ENCODE results near the gene ISG20. TPM values are rescaled to one million over a fixed set of nuclear protein-coding genes. Genes with fewer than 3 reads are reported as not detected.

Gene ISG20
- polyA plus RNA-seq (2013, experiment 1 of 2): 1.2 TPM
- polyA plus RNA-seq (2013, experiment 2 of 2): 2.4 TPM

DNA sequence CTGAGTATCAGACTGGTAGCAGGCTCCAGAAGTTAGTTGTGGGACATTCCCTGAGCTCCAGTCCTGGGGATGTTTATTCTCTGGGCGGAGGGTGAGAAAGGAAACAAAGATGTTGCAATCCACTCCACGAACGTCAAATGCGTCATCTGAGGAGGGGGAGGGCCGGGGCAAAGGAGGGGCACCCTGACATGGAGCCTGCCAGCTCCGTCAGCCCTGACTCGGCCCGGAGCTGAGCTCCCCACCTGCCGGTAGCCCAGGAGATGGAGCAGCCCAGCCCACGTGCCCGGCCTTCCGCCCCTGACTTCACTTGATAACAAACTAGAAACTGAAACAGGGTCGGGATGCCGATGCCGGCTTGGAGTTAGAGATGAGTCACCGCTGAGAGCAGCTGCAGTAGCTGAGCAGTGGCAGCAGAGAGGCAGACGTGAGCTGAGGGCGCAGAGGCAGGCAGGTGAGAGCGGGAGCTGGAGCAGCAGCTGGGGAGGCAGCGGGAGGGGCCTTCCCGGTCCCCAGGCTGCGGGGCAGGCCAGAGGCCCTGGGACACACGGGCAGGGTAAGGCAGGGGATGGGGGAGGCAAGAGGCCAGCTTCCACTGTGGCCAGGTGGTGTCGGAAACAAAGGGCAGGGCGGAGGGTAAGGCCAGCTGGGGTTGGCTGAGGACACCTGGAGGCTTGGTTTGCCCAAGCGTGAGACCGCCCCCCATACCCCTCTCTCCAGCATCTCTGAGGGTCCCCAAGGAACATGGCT is at the start of gene ISG20:
ISG20 (plus strand) TSS at position 391 of the 747 bp plus-strand sequence; CDS start at position 742, 351 bp downstream.
- WGBS: 19% methylated on average over 27 of the region's 27 CpGs
- H3K9me3 ChIP-seq (ENCODE audit: insufficient read depth, low read depth, low read length): no peaks in the 10 kb centered on the region
- H3K27ac ChIP-seq (ENCODE audit: low read depth, low read length): peak within 1 kb of the TSS; percentile 57
- H3K4me3 ChIP-seq (ENCODE audit: low read length): peak within 1 kb of the TSS; percentile 38
- peak within 1 kb of the TSS; percentile 48 for H3K9ac ChIP-seq (ENCODE audit: low read depth, low read length)
- peaks cover 15% of the 10 kb centered on the region for H3K36me3 ChIP-seq (ENCODE audit: insufficient read depth, low read length)
- peaks cover 20% of the 10 kb centered on the region for H3K4me1 ChIP-seq (ENCODE audit: insufficient read depth, low read length)
- H3K27me3 ChIP-seq (ENCODE audit: insufficient read depth, low read length): no peaks in the 10 kb centered on the region

- Histone ChIP-seq H3K9ac (ENCODE audit: low read depth, low read length) (no peak overlapping the region), H3K9me3 (ENCODE audit: insufficient read depth, low read depth, low read length) (no peaks in the 10 kb centered on the region), H3K27me3 (ENCODE audit: insufficient read depth, low read length) (no peaks in the 10 kb centered on the region), H3K4me1 (ENCODE audit: insufficient read depth, low read length) (peaks cover 8% of the 10 kb centered on the region; the same call in 1 of the 2 replicates), H3K4me3 (ENCODE audit: low read length) (no peak overlapping the region), H3K36me3 (ENCODE audit: insufficient read depth, low read length) (no peaks in the 10 kb centered on the region), H3K27ac (ENCODE audit: low read depth, low read length) (no peak overlapping the region)
- 95% methylated on average over 5 of the region's 6 CpGs for WGBS
Observed at GRCh38 chr15:88590759-88591158, 48.1 kb upstream of the ISG20 start.

DNA sequence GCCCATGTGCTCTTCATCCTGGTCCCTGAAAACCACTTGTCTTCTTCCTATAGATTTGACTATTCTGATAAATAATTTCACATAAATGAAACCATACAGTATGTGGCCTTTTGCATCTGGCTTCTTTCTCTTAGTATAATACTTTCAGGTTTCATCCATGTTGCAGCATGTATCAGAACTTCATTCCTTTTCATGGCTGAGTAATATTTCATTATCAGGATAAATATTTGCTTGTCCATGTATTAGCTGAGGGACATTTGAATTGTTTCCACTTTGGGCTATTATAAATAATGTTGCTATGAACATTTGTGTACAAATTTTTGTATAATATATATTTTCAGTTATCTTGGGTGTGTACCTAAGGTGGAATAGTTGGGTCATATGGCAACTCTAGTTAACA is 47.4 kb upstream of the ISG20 start:
- H3K36me3 ChIP-seq (ENCODE audit: insufficient read depth, low read length): no peaks in the 10 kb centered on the region
- no peak overlapping the region for H3K9ac ChIP-seq (ENCODE audit: low read depth, low read length)
- no peak overlapping the region for H3K4me3 ChIP-seq (ENCODE audit: low read length)
- no peaks in the 10 kb centered on the region for H3K9me3 ChIP-seq (ENCODE audit: insufficient read depth, low read depth, low read length)
- H3K27ac ChIP-seq (ENCODE audit: low read depth, low read length): no peak overlapping the region
- H3K4me1 ChIP-seq (ENCODE audit: insufficient read depth, low read length): peaks cover 8% of the 10 kb centered on the region; the same call in 1 of the 2 replicates
- H3K27me3 ChIP-seq (ENCODE audit: insufficient read depth, low read length): no peaks in the 10 kb centered on the region

GRCh38 chr15:88603885-88604284 is 34.9 kb upstream of the ISG20 start:
- peaks cover 15% of the 10 kb centered on the region for H3K4me1 ChIP-seq (ENCODE audit: insufficient read depth, low read length)
- no peaks in the 10 kb centered on the region for H3K36me3 ChIP-seq (ENCODE audit: insufficient read depth, low read length)
- peaks cover 66% of the 10 kb centered on the region for H3K27me3 ChIP-seq (ENCODE audit: insufficient read depth, low read length)
- no peak overlapping the region for H3K9ac ChIP-seq (ENCODE audit: low read depth, low read length)
- 8% methylated on average over 14 of the region's 14 CpGs for WGBS
- no peak overlapping the region for H3K27ac ChIP-seq (ENCODE audit: low read depth, low read length)
- no peaks in the 10 kb centered on the region for H3K9me3 ChIP-seq (ENCODE audit: insufficient read depth, low read depth, low read length)
- H3K4me3 ChIP-seq (ENCODE audit: low read length): peak overlapping the region; percentile 44

- peak overlapping the region; percentile 44 for H3K4me3 ChIP-seq (ENCODE audit: low read length)
- H3K36me3 ChIP-seq (ENCODE audit: insufficient read depth, low read length): no peaks in the 10 kb centered on the region
- peaks cover 19% of the 10 kb centered on the region for H3K4me1 ChIP-seq (ENCODE audit: insufficient read depth, low read length)
- 2% methylated on average over 44 of the region's 46 CpGs for WGBS
- H3K27ac ChIP-seq (ENCODE audit: low read depth, low read length): no peak overlapping the region
- no peaks in the 10 kb centered on the region for H3K9me3 ChIP-seq (ENCODE audit: insufficient read depth, low read depth, low read length)
- no peak overlapping the region for H3K9ac ChIP-seq (ENCODE audit: low read depth, low read length)
- H3K27me3 ChIP-seq (ENCODE audit: insufficient read depth, low read length): peaks cover 66% of the 10 kb centered on the region
Observed at GRCh38 chr15:88604381-88605188, 34.2 kb upstream of the ISG20 start.

DNA sequence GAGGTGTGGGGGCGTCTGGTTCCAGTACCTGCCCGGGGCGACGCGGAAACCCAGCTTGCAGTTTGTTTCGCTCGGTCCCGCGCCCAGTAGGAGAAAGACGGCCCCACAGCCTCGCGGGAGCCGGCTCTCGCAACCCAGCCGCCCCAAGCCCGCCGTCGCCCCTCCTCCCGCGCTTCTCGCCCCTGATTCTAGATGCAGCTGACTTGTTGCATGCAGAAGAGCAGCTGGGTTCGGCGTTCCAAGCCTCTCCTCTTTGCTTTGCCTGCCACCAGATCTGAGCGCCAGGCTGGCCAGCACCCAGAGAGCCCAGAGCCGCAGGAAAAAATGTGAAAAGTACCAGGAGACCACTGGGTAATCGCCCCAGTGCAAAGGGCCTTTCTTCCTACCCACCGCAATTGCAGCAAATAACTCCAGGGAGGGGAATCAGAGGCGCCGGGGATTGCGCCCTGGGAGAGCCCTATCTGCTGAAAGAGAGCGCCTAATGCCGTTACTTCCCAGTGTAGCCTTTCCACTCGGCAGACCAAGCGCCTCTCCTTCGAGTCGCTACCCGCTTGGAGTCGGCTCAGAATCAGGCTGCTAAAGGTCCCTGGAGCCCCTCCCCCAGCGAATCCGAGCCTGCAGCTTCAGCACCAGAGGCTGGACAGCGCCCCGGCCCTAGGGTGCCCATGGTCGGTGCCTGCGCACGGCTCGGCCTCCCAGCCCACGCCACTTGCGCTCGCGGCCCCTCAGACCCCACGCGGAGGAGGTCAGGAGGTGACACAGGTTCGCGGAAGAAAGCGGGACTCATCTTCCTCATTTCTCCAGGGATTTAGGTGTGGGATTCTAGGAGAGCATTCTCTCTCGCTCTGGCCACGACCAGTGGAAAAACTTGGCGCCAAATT is 33.4 kb upstream of the ISG20 start:
- Histone ChIP-seq H3K36me3 (ENCODE audit: insufficient read depth, low read length) (no peaks in the 10 kb centered on the region), H3K27ac (ENCODE audit: low read depth, low read length) (no peak overlapping the region), H3K4me3 (ENCODE audit: low read length) (peak overlapping the region; percentile 44), H3K9ac (ENCODE audit: low read depth, low read length) (no peak overlapping the region), H3K27me3 (ENCODE audit: insufficient read depth, low read length) (peaks cover 70% of the 10 kb centered on the region), H3K4me1 (ENCODE audit: insufficient read depth, low read length) (peaks cover 28% of the 10 kb centered on the region), H3K9me3 (ENCODE audit: insufficient read depth, low read depth, low read length) (no peaks in the 10 kb centered on the region)
- WGBS: 1% methylated on average over 58 of the region's 58 CpGs

GRCh38 chr15:88606070-88606794 is 32.6 kb upstream of the ISG20 start:
- no peak overlapping the region for H3K27ac ChIP-seq (ENCODE audit: low read depth, low read length)
- peaks cover 73% of the 10 kb centered on the region for H3K27me3 ChIP-seq (ENCODE audit: insufficient read depth, low read length)
- 16% methylated on average over 20 of the region's 26 CpGs for WGBS
- no peaks in the 10 kb centered on the region for H3K36me3 ChIP-seq (ENCODE audit: insufficient read depth, low read length)
- no peak overlapping the region for H3K9ac ChIP-seq (ENCODE audit: low read depth, low read length)
- H3K4me3 ChIP-seq (ENCODE audit: low read length): peak overlapping the region; percentile 44
- peaks cover 36% of the 10 kb centered on the region for H3K4me1 ChIP-seq (ENCODE audit: insufficient read depth, low read length)
- H3K9me3 ChIP-seq (ENCODE audit: insufficient read depth, low read depth, low read length): no peaks in the 10 kb centered on the region

DNA sequence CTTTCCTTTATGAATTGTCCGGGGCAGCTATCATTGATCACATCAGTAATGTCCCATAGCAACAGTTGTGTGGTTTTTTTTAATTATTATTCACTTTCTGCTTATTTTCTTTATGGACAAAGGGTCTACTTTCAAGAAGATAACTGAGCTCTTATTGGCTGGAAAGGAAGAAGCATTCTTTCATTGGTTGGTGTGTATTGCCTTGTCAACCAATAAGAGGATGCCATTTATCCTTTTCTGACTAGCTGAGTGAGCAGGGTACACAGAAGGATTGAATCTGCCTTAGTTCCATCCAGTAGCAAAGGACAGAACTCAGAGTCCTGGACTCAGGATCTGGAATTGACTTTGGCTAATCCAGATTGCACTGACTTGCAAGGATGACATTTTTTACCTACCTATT is 30.9 kb upstream of the ISG20 start:
- Histone ChIP-seq H3K27me3 (ENCODE audit: insufficient read depth, low read length) (peaks cover 70% of the 10 kb centered on the region), H3K36me3 (ENCODE audit: insufficient read depth, low read length) (no peaks in the 10 kb centered on the region), H3K4me3 (ENCODE audit: low read length) (no peak overlapping the region), H3K27ac (ENCODE audit: low read depth, low read length) (no peak overlapping the region), H3K4me1 (ENCODE audit: insufficient read depth, low read length) (peaks cover 48% of the 10 kb centered on the region), H3K9me3 (ENCODE audit: insufficient read depth, low read depth, low read length) (no peaks in the 10 kb centered on the region), H3K9ac (ENCODE audit: low read depth, low read length) (no peak overlapping the region)
- 82% methylated on average over 1 of the region's 1 CpG for WGBS

DNA sequence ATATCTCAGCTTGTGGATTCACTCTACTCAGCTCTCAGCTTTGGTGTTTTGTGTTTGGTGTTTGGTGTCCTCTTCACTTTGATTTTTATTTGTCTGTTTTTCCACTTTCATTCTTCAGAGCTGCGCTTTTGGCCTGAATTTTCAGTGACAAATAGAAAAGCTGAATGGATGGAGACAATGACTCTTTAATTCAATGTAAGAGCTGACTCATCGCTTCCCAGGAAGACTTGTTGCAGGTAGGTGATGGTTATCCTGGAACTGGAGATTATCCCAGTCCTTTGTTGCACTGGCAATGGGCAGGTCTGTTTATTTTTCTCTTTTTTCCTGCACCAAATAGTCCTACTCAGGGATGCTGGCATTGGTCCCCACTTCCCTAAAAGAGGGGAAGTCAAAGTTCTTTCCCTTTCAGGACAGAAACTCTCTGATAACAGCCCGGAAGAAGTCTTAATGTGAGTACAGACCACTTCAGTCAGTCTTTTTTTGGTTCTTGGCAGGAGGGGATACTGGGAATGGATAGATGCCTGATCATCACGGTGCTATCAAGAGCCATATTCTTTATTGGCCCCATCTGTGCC is 30.1 kb upstream of the ISG20 start:
- no peak overlapping the region for H3K4me3 ChIP-seq (ENCODE audit: low read length)
- no peak overlapping the region for H3K27ac ChIP-seq (ENCODE audit: low read depth, low read length)
- WGBS: 85% methylated on average over 4 of the region's 4 CpGs

More for the DNA sequence above, 30.1 kb upstream of the ISG20 start:
- Histone ChIP-seq H3K27me3 (ENCODE audit: insufficient read depth, low read length) (peaks cover 66% of the 10 kb centered on the region), H3K36me3 (ENCODE audit: insufficient read depth, low read length) (no peaks in the 10 kb centered on the region), H3K9me3 (ENCODE audit: insufficient read depth, low read depth, low read length) (no peaks in the 10 kb centered on the region), H3K9ac (ENCODE audit: low read depth, low read length) (no peak overlapping the region), H3K4me1 (ENCODE audit: insufficient read depth, low read length) (peaks cover 50% of the 10 kb centered on the region)

Data from HUES64 (cell line).